C1 segment of cervical spinal cord (tissue), 14 donors: ENCODE results near the gene MMAB.
A peak's percentile ranks its signal among the peaks of the same experiment; 100 is the strongest.

ENCODE experiments used
- DNase-seq, 14 donors: peaks; one replicate each; lab custom pipeline; 2025; lab: John Stamatoyannopoulos, UW

The MMAB gene

GRCh38 chr12:109538191-109538863, 35.0 kb downstream of the MMAB start:
- DNase-seq = no peak

- DNase-seq = no peak
These were observed 36.2 kb downstream of the MMAB start for GRCh38 chr12:109537136-109537535.

- no peak for DNase-seq
These were observed 37.4 kb downstream of the MMAB start for GRCh38 chr12:109535863-109536250.

GRCh38 chr12:109535231-109535862, 38.0 kb downstream of the MMAB start:
- no peak for DNase-seq

GRCh38 chr12:109534456-109534855, 38.8 kb downstream of the MMAB start:
- DNase-seq = no peak

GRCh38 chr12:109533487-109533740, 39.9 kb downstream of the MMAB start:
- DNase-seq = no peak

- no peak for DNase-seq
These were observed 40.4 kb downstream of the MMAB start for GRCh38 chr12:109532721-109533486.

- no peak for DNase-seq
These were observed 41.9 kb downstream of the MMAB start for GRCh38 chr12:109531411-109531810.

- DNase-seq = peak in 3 of 14 donors; percentile 26 to 40 (median 27)
These were observed 43.3 kb downstream of the MMAB start for GRCh38 chr12:109529691-109530640.

- DNase-seq = no peak
These were observed 45.7 kb downstream of the MMAB start for GRCh38 chr12:109527489-109528123.

GRCh38 chr12:109525279-109525585, 48.1 kb downstream of the MMAB start:
- DNase-seq = no peak

- no peak for DNase-seq
These were observed 48.6 kb downstream of the MMAB start for GRCh38 chr12:109524466-109525278.

- peak in 1 of 14 donors; percentile 26 for DNase-seq
These were observed 49.8 kb downstream of the MMAB start for GRCh38 chr12:109523504-109523903.

- DNase-seq = peak in 10 of 14 donors; percentile 3 to 65 (median 40)
These were observed 50.2 kb downstream of the MMAB start for GRCh38 chr12:109523071-109523470.

GRCh38 chr12:109521831-109522230, 51.5 kb downstream of the MMAB start:
- no peak for DNase-seq

- no peak for DNase-seq
These were observed 53.5 kb downstream of the MMAB start for GRCh38 chr12:109519787-109520186.

- DNase-seq = peak in 11 of 14 donors; percentile 3 to 80 (median 30)
These were observed 54.3 kb downstream of the MMAB start for GRCh38 chr12:109518820-109519665.

- DNase-seq = no peak
These were observed 55.7 kb downstream of the MMAB start for GRCh38 chr12:109517619-109518018.

GRCh38 chr12:109513977-109514376, 59.3 kb downstream of the MMAB start:
- no peak for DNase-seq

- no peak for DNase-seq
These were observed 60.3 kb downstream of the MMAB start for GRCh38 chr12:109513051-109513450.
